Lung (tissue), 12 donors: Measurements from ENCODE around the gene SYT1. TPM values are rescaled to one million over a fixed set of nuclear protein-coding genes. Genes with fewer than 3 reads are reported as not detected.
"Not testable (repeated sequence)": the region's sequence is repeated elsewhere in the genome, so short reads cannot be mapped to it uniquely, and the experiment has no call there.

Experiments used
- ATAC-seq: fragments of 200-7000 bp; cut with Tn5 transposase; one replicate; pipeline ENCODE4 v1.9.1; 2020; ENCODE audit warnings: moderate number of reproducible peaks; ENCODE audit not compliant: insufficient read depth, low FRiP score
- DNase-seq, 3 donors: peaks; one replicate each; pipeline ENCODE4 v3.0.0-alpha.2; 2013 to 2017
- H3K27ac ChIP-seq, 2 donors: one replicate each; pipeline ENCODE4 v1.5.1; 2013; ENCODE audit warnings: mild to moderate bottlenecking in 2 of 2, moderate library complexity in 2 of 2, control low read depth in 1 of 2, inconsistent platforms in 1 of 2, low read depth in 1 of 2, low read length in 1 of 2
- H3K27me3 ChIP-seq, 3 donors: one replicate each; pipeline ENCODE4 v1.5.1; 2013; ENCODE audit warnings: low read length in 2 of 3; ENCODE audit not compliant: control insufficient read depth in 3 of 3, insufficient read depth in 3 of 3
- H3K36me3 ChIP-seq, 4 donors: one replicate each; pipeline ENCODE4 v1.5.1; 2013; ENCODE audit warnings: low read length in 4 of 4, mild to moderate bottlenecking in 1 of 4, moderate library complexity in 1 of 4; ENCODE audit not compliant: control insufficient read depth in 4 of 4, insufficient read depth in 4 of 4
- H3K4me1 ChIP-seq, 5 donors: one replicate each; pipeline ENCODE4 v1.5.1; 2013; ENCODE audit warnings: low read length in 5 of 5, mild to moderate bottlenecking in 2 of 5, moderate library complexity in 1 of 5; ENCODE audit not compliant: control insufficient read depth in 5 of 5, insufficient read depth in 5 of 5
- H3K4me3 ChIP-seq: one replicate; pipeline ENCODE4 v1.5.1; 2013; ENCODE audit warnings: mild to moderate bottlenecking, control low read depth, moderate library complexity
- H3K9ac ChIP-seq, 2 donors: one replicate each; pipeline ENCODE4 v1.5.1; 2013; ENCODE audit warnings: low read length in 2 of 2, control low read depth in 1 of 2; ENCODE audit not compliant: insufficient read depth in 1 of 2
- H3K9me3 ChIP-seq, 4 donors: one replicate each; pipeline ENCODE4 v1.5.1; 2013; ENCODE audit warnings: low read length in 3 of 4, mild to moderate bottlenecking in 1 of 4, moderate library complexity in 1 of 4; ENCODE audit not compliant: control insufficient read depth in 4 of 4, insufficient read depth in 3 of 4
- CTCF ChIP-seq: IDR thresholded peaks from 2 replicates; pipeline ENCODE4 v1.5.1; 2012; ENCODE audit warnings: mild to moderate bottlenecking; ENCODE audit errors: control extremely low read depth, extremely low read depth
- WGBS, 2 donors: extraction: QIAGEN DNeasy Blood & Tissue Kit; methylation state at CpG; one replicate each; pipeline ENCODE4 v1.1.7; 2013; 5-methylcytosine and 5-hydroxymethylcytosine counted together
- polyA plus RNA-seq, 2 donors: library from polyadenylated mRNA; stranded (reverse); fragments of 200-250 nt; gene quantifications; one replicate each; pipeline ENCODE4 v1.2.1, GENCODE V29; 2013
- total RNA-seq, 2 donors: library from RNA; depleted of rRNA in 1 of 2; stranded (reverse); fragments of >200 nt in 1 of 2; gene quantifications; one replicate each; pipeline ENCODE4 v1.2.1, GENCODE V29; 2014 to 2021
- donor health status: control.
- donor health status: control.
- donor health status: Bipolar disorder and iron deficiency.
- donor health status: healthy.
- donor health status: DM: yes; HTN: yes; CAD: no.

SYT1 gene
- total and polyA plus RNA-seq, 4 donors: 0.05 to 3.2 (median 0.46) TPM

GRCh38 chr12:79423560-79423959, 559.0 kb downstream of the SYT1 start:
- Histone ChIP-seq H3K9me3 (no peaks in the 10 kb centered on the region), H3K4me1 (no peaks in the 10 kb centered on the region), H3K27me3 (no peaks in the 10 kb centered on the region), H3K4me3 (no peak overlapping the region), H3K27ac (no peak overlapping the region), H3K36me3 (no peaks in the 10 kb centered on the region), H3K9ac (no peak overlapping the region)
- DNase-seq: no peak
- WGBS, 2 donors: 88 to 91% methylated on average over 3 of the region's 3 CpGs
- no peak for ATAC-seq
- no peak for TF ChIP-seq CTCF

- Histone ChIP-seq H3K27ac (no peak overlapping the region), H3K36me3 (no peaks in the 10 kb centered on the region), H3K4me3 (no peak overlapping the region), H3K9me3 (no peaks in the 10 kb centered on the region), H3K9ac (no peak overlapping the region), H3K4me1 (no peaks in the 10 kb centered on the region), H3K27me3 (no peaks in the 10 kb centered on the region)
- peak; percentile 29 for ATAC-seq
- DNase-seq: no peak
- no peak for TF ChIP-seq CTCF
- WGBS, 2 donors: 71 to 87% methylated on average over 2 of the region's 2 CpGs
Observed at GRCh38 chr12:79424109-79424721, 559.6 kb downstream of the SYT1 start.

- Histone ChIP-seq H3K9me3 (no peaks in the 10 kb centered on the region), H3K27ac (no peak overlapping the region), H3K4me1 (no peaks in the 10 kb centered on the region), H3K9ac (no peak overlapping the region), H3K36me3 (no peaks in the 10 kb centered on the region), H3K4me3 (no peak overlapping the region), H3K27me3 (no peaks in the 10 kb centered on the region)
- DNase-seq: no peak
- ATAC-seq: no peak
- TF ChIP-seq CTCF: no peak
Observed at GRCh38 chr12:79426121-79426520, 561.5 kb downstream of the SYT1 start.

GRCh38 chr12:79426744-79427143, 562.2 kb downstream of the SYT1 start:
- ATAC-seq, H3K27ac ChIP-seq: not testable (repeated sequence)

More at GRCh38 chr12:79426744-79427143, 562.2 kb downstream of the SYT1 start:
- 14 to 29% methylated on average over 3 of the region's 3 CpGs for WGBS, 2 donors
- H3K9me3 ChIP-seq, H3K9ac ChIP-seq, H3K27me3 ChIP-seq, H3K4me3 ChIP-seq, DNase-seq, H3K36me3 ChIP-seq, H3K4me1 ChIP-seq: not testable (repeated sequence)
